Fibroblast of lung (primary cell): Measurements from ENCODE around the gene ACOXL. TPM values are rescaled to one million over a fixed set of nuclear protein-coding genes. Genes with fewer than 3 reads are reported as not detected.

ENCODE experiments used
- DNase-seq, 2 donors: peaks; one replicate each; pipeline versions ENCODE4 v3.0.0 to v3.0.0-alpha.2; 2010; ENCODE audit warnings: low read depth in 2 of 2
- H2AFZ ChIP-seq: 2 replicates; pipeline ENCODE4 v1.5.1; 2012; ENCODE audit warnings: low read length, control low read depth, inconsistent platforms
- H3K27ac ChIP-seq: 2 replicates; pipeline ENCODE4 v1.5.1; 2011; ENCODE audit warnings: low read length, control low read depth; ENCODE audit not compliant: insufficient read depth
- H3K27me3 ChIP-seq: 2 replicates; pipeline ENCODE4 v1.5.1; 2011; ENCODE audit warnings: mild to moderate bottlenecking, low read length; ENCODE audit not compliant: control insufficient read depth, insufficient read depth
- H3K36me3 ChIP-seq: 2 replicates; pipeline ENCODE4 v1.5.1; 2011; ENCODE audit warnings: low read length; ENCODE audit not compliant: control insufficient read depth, insufficient read depth
- H3K4me1 ChIP-seq: 2 replicates; pipeline ENCODE4 v1.5.1; 2011; ENCODE audit warnings: low read length; ENCODE audit not compliant: control insufficient read depth, insufficient read depth; ENCODE audit errors: extremely low read depth
- H3K4me2 ChIP-seq: 2 replicates; pipeline ENCODE4 v1.5.1; 2011; ENCODE audit warnings: low read length, control low read depth; ENCODE audit not compliant: insufficient read depth; ENCODE audit errors: extremely low read depth
- H3K4me3 ChIP-seq, 4 experiments: fragments of 200-600 bp in 1 of 4; sonication (generic) in 1 of 4; replicated peaks in 1 of 4; 2 replicates each; pipeline ENCODE4 v1.5.1; 2011 to 2016; ENCODE audit warnings: low read length in 4 of 4, low read depth in 3 of 4, mild to moderate bottlenecking in 3 of 4, control low read depth in 2 of 4, inconsistent platforms in 1 of 4, mixed read lengths in 1 of 4; ENCODE audit not compliant: insufficient read depth in 1 of 4; ENCODE audit errors: control extremely low read depth in 1 of 4
- H3K79me2 ChIP-seq: 2 replicates; pipeline ENCODE4 v1.5.1; 2012; ENCODE audit warnings: mild to moderate bottlenecking, low read length, inconsistent platforms; ENCODE audit not compliant: control insufficient read depth, insufficient read depth
- H3K9ac ChIP-seq: 2 replicates; pipeline ENCODE4 v1.5.1; 2011; ENCODE audit warnings: mild to moderate bottlenecking, low read length, control low read depth; ENCODE audit not compliant: insufficient read depth
- H3K9me3 ChIP-seq: 2 replicates; pipeline ENCODE4 v1.5.1; 2012; ENCODE audit warnings: low read depth, low read length; ENCODE audit not compliant: control insufficient read depth, insufficient read depth
- H4K20me1 ChIP-seq: 2 replicates; pipeline ENCODE4 v1.5.1; 2011; ENCODE audit warnings: low read length; ENCODE audit not compliant: control insufficient read depth, insufficient read depth; ENCODE audit errors: extremely low read depth
- EZH2 ChIP-seq: IDR thresholded peaks from 2 replicates; pipeline ENCODE4 v1.5.1; 2012; ENCODE audit warnings: low read length, control low read depth, mild to moderate bottlenecking; ENCODE audit errors: missing control alignments
- polyA plus RNA-seq, 2 donors: library from polyadenylated mRNA; depleted of rRNA in 1 of 2; stranded (reverse) in 1 of 2; unstranded in 1 of 2; fragments of >200 nt; gene quantifications; 2 replicates each; pipeline ENCODE4 v1.2.1, GENCODE V29; 2011 to 2012; ENCODE audit warnings: missing spikeins in 1 of 2
- total RNA-seq: library from RNA; depleted of rRNA; stranded (reverse); fragments of >200 nt; gene quantifications from 2 replicates; pipeline ENCODE4 v1.2.1, GENCODE V29; 2014
- TF ChIP-seq, protein P1 (sequence below), 2 donors: IDR thresholded peaks in 1 of 2; conservative IDR thresholded peaks in 1 of 2; 1 replicate in 1 of 2; 2 replicates in 1 of 2; pipeline ENCODE4 v1.5.1; 2011 to 2012; ENCODE audit warnings: low read length in 2 of 2, control low read depth in 1 of 2, inconsistent platforms in 1 of 2, low read depth in 1 of 2, mild to moderate bottlenecking in 1 of 2

The ACOXL gene
- total and polyA plus RNA-seq, 2 donors (not counting 1 experiment from before 2014, with no cell fraction given): not detected

DNA sequence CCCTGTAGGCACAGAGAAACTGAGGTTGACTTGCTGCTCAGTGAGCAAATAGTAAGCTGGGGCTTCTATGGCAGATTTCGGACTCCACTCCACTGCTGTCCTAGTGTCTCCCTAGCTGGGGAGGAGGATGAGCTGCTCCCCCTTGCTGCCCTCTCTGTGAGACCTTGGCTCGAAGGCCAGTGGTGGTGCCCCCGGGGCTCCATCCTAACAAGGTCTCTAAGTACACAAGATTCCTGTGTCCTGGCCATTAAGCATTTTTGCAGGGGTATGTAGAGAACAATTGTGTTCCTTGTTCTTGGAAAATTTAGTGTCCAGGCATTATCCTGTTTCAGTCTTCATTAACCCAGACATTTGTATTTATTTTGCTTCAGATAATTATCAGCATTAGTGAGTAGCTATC is 367.0 kb downstream of the ACOXL start:
- no peak overlapping the region for H2AFZ ChIP-seq
- H3K4me1 ChIP-seq: no peaks in the 10 kb centered on the region
- no peaks in the 10 kb centered on the region for H4K20me1 ChIP-seq
- H3K9me3 ChIP-seq: no peaks in the 10 kb centered on the region
- no peak overlapping the region for H3K9ac ChIP-seq
- peaks cover 20% of the 10 kb centered on the region for H3K27me3 ChIP-seq
- TF ChIP-seq, protein P1, sequence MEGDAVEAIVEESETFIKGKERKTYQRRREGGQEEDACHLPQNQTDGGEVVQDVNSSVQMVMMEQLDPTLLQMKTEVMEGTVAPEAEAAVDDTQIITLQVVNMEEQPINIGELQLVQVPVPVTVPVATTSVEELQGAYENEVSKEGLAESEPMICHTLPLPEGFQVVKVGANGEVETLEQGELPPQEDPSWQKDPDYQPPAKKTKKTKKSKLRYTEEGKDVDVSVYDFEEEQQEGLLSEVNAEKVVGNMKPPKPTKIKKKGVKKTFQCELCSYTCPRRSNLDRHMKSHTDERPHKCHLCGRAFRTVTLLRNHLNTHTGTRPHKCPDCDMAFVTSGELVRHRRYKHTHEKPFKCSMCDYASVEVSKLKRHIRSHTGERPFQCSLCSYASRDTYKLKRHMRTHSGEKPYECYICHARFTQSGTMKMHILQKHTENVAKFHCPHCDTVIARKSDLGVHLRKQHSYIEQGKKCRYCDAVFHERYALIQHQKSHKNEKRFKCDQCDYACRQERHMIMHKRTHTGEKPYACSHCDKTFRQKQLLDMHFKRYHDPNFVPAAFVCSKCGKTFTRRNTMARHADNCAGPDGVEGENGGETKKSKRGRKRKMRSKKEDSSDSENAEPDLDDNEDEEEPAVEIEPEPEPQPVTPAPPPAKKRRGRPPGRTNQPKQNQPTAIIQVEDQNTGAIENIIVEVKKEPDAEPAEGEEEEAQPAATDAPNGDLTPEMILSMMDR (conservative IDR thresholded peaks at IDR 0.05 in 1 of 2, IDR thresholded peaks at IDR 0.05 in 1 of 2; ENCODE audit: low read depth in 1 of 2, low read length in 2 of 2): no peak
- no peak for TF ChIP-seq EZH2
- no peaks in the 10 kb centered on the region for H3K79me2 ChIP-seq
- no peak overlapping the region for H3K4me2 ChIP-seq
- no peak overlapping the region for H3K27ac ChIP-seq
- no peak for DNase-seq
- H3K36me3 ChIP-seq: no peaks in the 10 kb centered on the region
- H3K4me3 ChIP-seq: no peak overlapping the region

DNA sequence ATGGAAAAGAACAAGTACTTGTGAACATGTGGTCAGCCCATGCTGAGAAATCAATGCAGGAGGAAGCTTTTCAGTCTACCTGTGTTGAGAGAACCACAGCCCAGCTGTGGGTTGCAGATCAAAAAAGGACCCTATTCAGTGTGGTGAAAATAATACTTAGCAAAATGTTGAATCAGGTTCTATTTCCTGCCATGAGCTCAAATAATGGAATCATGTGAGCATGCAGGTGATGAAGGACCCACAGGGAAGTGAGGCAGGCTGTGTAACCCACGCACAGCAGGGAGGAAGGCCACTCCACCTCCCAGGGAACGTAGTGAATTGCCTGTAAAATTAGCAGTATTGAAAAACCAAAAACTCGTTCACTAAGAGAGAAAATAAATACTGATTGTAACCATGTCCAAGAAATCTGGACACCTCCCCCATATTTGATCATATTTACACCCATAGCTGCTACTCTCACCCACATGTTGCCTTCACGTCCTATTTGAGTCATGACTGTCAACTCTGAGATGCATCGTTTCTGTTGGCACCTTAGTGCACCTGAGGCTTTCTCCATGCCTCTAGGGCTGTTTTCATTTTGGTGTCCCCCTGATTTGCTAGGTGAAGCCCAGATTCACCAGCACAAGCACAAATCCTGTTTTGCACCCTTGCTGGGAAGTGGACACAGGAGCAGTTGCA is 367.9 kb downstream of the ACOXL start:
- Histone ChIP-seq H3K27me3 (peaks cover 20% of the 10 kb centered on the region), H3K27ac (no peak overlapping the region), H2AFZ (no peak overlapping the region)

DNA sequence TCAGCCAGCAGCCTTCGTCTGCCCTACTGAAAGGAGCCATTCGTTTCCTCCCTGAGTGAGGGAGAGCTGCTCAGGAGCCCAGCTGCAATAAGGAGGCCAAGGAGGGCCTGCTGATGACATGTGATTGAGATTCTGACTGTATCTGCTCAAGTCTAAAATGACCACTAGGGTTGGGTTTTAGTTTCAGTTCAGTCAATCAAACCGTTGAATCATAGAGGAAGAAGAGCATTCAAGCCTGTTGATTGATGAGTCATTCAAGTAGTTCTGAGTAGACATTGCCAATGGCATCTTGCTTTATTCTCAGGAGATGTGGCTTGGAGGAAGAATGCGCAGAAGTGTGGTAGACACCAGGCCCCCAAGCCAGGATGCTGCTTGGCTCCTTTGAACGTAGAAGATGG is 368.4 kb downstream of the ACOXL start:
- Histone ChIP-seq H3K36me3 (no peaks in the 10 kb centered on the region), H4K20me1 (no peaks in the 10 kb centered on the region), H3K27me3 (peaks cover 20% of the 10 kb centered on the region), H3K4me3 (no peak overlapping the region), H3K9me3 (no peaks in the 10 kb centered on the region), H2AFZ (no peak overlapping the region), H3K9ac (no peak overlapping the region), H3K79me2 (no peaks in the 10 kb centered on the region), H3K4me1 (no peaks in the 10 kb centered on the region), H3K27ac (no peak overlapping the region), H3K4me2 (no peak overlapping the region)
- TF ChIP-seq, protein P1 (conservative IDR thresholded peaks at IDR 0.05 in 1 of 2, IDR thresholded peaks at IDR 0.05 in 1 of 2; ENCODE audit: low read depth in 1 of 2, low read length in 2 of 2): no peak
- no peak for TF ChIP-seq EZH2
- DNase-seq: no peak

More for the DNA sequence above, 367.9 kb downstream of the ACOXL start:
- DNase-seq: no peak
- H3K4me3 ChIP-seq: no peak overlapping the region
- H3K9ac ChIP-seq: no peak overlapping the region
- no peak for TF ChIP-seq EZH2
- TF ChIP-seq, protein P1 (conservative IDR thresholded peaks at IDR 0.05 in 1 of 2, IDR thresholded peaks at IDR 0.05 in 1 of 2; ENCODE audit: low read depth in 1 of 2, low read length in 2 of 2): no peak
- no peaks in the 10 kb centered on the region for H3K36me3 ChIP-seq
- H3K9me3 ChIP-seq: no peaks in the 10 kb centered on the region
- H3K4me2 ChIP-seq: no peak overlapping the region
- no peaks in the 10 kb centered on the region for H3K4me1 ChIP-seq
- no peaks in the 10 kb centered on the region for H4K20me1 ChIP-seq
- H3K79me2 ChIP-seq: no peaks in the 10 kb centered on the region
